Fibroblast of lung (primary cell): ENCODE data around the gene RNF19B.

Source experiments
- CTCF ChIP-seq, 2 donors: IDR thresholded peaks in 1 of 2; conservative IDR thresholded peaks in 1 of 2; 1 replicate in 1 of 2; 2 replicates in 1 of 2; pipeline ENCODE4 v1.5.1; 2011 to 2012; ENCODE audit warnings: low read length in 2 of 2, control low read depth in 1 of 2, inconsistent platforms in 1 of 2, low read depth in 1 of 2, mild to moderate bottlenecking in 1 of 2
- EZH2 ChIP-seq: IDR thresholded peaks from 2 replicates; pipeline ENCODE4 v1.5.1; 2012; ENCODE audit warnings: low read length, control low read depth, mild to moderate bottlenecking; ENCODE audit errors: missing control alignments

- TF ChIP-seq CTCF (conservative IDR thresholded peaks at IDR 0.05 in 1 of 2, IDR thresholded peaks at IDR 0.05 in 1 of 2; ENCODE audit: low read depth in 1 of 2, low read length in 2 of 2) (no peak), EZH2 (no peak)
Measured at GRCh38 chr1:32949519-32949918, 15.1 kb downstream of the RNF19B start.
